Natural killer cell (primary cell): Measurements from ENCODE around the gene ASAP3. TPM values are rescaled to one million over a fixed set of nuclear protein-coding genes. Genes with fewer than 3 reads are reported as not detected.

Experiments used
- ATAC-seq, 3 donors: fragments of 150-1000 bp in 2 of 3; fragments of 200-7000 bp in 1 of 3; cut with Tn5 transposase; 1 replicate in 1 of 3; 2 replicates in 2 of 3; pipeline ENCODE4 v1.10.0; 2021; ENCODE audit warnings: mild to moderate bottlenecking in 2 of 3, moderate library complexity in 2 of 3
- DNase-seq, 2 donors: peaks; one replicate each; pipeline versions ENCODE4 v3.0.0 to v3.0.0-alpha.2; 2013 to 2021; ENCODE audit warnings: mixed read lengths in 1 of 2
- H3K27ac ChIP-seq: one replicate; pipeline ENCODE4 v1.5.1; 2013; ENCODE audit warnings: mild to moderate bottlenecking, low read length
- H3K27me3 ChIP-seq: one replicate; pipeline ENCODE4 v1.6.1; 2013; ENCODE audit warnings: low read length; ENCODE audit not compliant: control insufficient read depth, insufficient read depth
- H3K36me3 ChIP-seq: one replicate; pipeline ENCODE4 v1.6.1; 2013; ENCODE audit warnings: low read length; ENCODE audit not compliant: control insufficient read depth, insufficient read depth
- H3K4me1 ChIP-seq: one replicate; pipeline ENCODE4 v1.6.1; 2013; ENCODE audit warnings: low read length; ENCODE audit not compliant: control insufficient read depth, insufficient read depth
- H3K4me3 ChIP-seq: one replicate; pipeline ENCODE4 v1.5.1; 2013; ENCODE audit warnings: low read length
- H3K9me3 ChIP-seq: one replicate; pipeline ENCODE4 v1.6.1; 2013; ENCODE audit warnings: low read length; ENCODE audit not compliant: control insufficient read depth, insufficient read depth
- H3K27ac Mint-ChIP-seq, 2 donors: one replicate each; pipeline ENCODE4 v1.8.0; 2022; ENCODE audit warnings: mild to moderate bottlenecking in 2 of 2, mixed read lengths in 2 of 2, moderate library complexity in 1 of 2
- H3K27me3 Mint-ChIP-seq, 2 donors: one replicate each; pipeline ENCODE4 v1.8.0; 2022; ENCODE audit warnings: low read depth in 2 of 2, mixed read lengths in 2 of 2
- H3K36me3 Mint-ChIP-seq: one replicate; pipeline ENCODE4 v1.8.0; 2022; ENCODE audit warnings: mixed read lengths
- H3K4me1 Mint-ChIP-seq, 2 donors: one replicate each; pipeline ENCODE4 v1.8.0; 2022; ENCODE audit warnings: mixed read lengths in 2 of 2
- H3K4me3 Mint-ChIP-seq: one replicate; pipeline ENCODE4 v1.8.0; 2022; ENCODE audit warnings: mild to moderate bottlenecking, moderate library complexity, mixed read lengths
- H3K9me3 Mint-ChIP-seq, 2 donors: one replicate each; pipeline ENCODE4 v1.8.0; 2022; ENCODE audit warnings: mixed read lengths in 2 of 2
- WGBS: methylation state at CpG from one replicate; pipeline ENCODE4 v1.1.7; 2013; ENCODE audit warnings: missing lambda C conversion rate; ENCODE audit not compliant: insufficient coverage; 5-methylcytosine and 5-hydroxymethylcytosine counted together
- intact Hi-C: fragments of 100-400 bp; cut with micrococcal nuclease; formaldehyde crosslinking; loops from one replicate; pipeline ENCODE4 v1.14.2; 2022
- total RNA-seq, 4 donors: library from RNA; stranded (reverse); fragments of 120-200 nt in 1 of 4; gene quantifications; one replicate each; pipeline versions ENCODE4 v1.2.3 to v1.2.4, GENCODE V29; 2013 to 2022
- TF ChIP-seq, protein P1 (sequence below): fragments of 200-600 bp; IDR thresholded peaks from one replicate; pipeline ENCODE4 v1.8.0; 2022; ENCODE audit warnings: antibody characterized with exemption

Gene ASAP3
- total RNA-seq, 3 donors from 2014 or later (not counting 1 experiment from before 2014, with no cell fraction given): 0.25 to 0.70 (median 0.59) TPM

DNA sequence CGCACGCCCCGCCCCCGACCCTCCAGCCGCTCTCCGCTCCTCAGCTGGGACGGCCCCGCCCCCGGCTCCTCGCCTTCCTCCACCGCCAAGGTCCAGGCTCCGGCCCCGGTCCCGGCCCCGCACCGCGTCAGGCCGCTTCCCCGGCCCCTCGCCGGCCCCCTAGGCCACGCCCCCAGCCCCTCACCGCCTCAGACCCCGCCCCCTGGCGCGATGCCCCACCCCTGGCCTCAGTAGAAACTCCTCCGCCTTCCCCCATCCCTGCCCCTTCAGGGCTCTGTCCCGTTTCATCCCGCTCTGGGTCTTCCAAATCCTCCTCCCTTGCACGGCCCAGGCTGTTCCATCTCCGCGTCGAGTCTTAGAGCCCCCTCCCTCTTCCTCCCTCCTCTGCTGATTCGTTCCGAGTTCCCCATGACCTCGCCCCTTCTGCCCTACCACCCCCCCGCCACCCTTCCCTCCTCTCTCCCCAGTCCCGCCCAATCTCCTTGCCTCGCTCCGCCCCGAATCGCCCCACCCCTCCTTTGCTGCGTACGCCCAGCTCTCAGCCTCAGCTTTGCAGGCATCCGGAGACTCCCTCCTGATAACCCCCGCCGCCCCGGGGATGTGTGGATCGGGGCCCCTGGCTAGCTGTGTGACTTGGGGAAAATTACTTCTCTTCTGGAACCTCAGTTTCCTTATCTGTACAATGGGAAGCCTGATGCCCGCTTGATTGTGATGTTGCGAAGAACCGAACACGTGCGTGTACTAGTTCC, 448 bp upstream of the ASAP3 start:
- Histone ChIP-seq H3K4me3 (peak overlapping the region; percentile 48), H3K36me3 (no peaks in the 10 kb centered on the region), H3K27me3 (peaks cover 16% of the 10 kb centered on the region), H3K4me1 (peaks cover 16% of the 10 kb centered on the region), H3K9me3 (no peaks in the 10 kb centered on the region), H3K27ac (no peak overlapping the region)
- peaks cover 23 to 31% of the 10 kb centered on the region in 2 donors for H3K27me3 Mint-ChIP-seq
- H3K4me1 Mint-ChIP-seq: peaks cover 13 to 18% of the 10 kb centered on the region in 2 donors
- H3K36me3 Mint-ChIP-seq: no peaks in the 10 kb centered on the region
- ATAC-seq (peak; percentile 87 to 91 (median 87)), DNase-seq (peak; percentile 64 to 96)
- intact Hi-C loops: no loop called here
- WGBS: 4% methylated on average over 54 of the region's 54 CpGs
- peak overlapping the region in 1 of 2 donors; percentile 83 for H3K27ac Mint-ChIP-seq
- no peaks in the 10 kb centered on the region for H3K9me3 Mint-ChIP-seq
- H3K4me3 Mint-ChIP-seq: peak overlapping the region; percentile 88
- TF ChIP-seq, protein P1, sequence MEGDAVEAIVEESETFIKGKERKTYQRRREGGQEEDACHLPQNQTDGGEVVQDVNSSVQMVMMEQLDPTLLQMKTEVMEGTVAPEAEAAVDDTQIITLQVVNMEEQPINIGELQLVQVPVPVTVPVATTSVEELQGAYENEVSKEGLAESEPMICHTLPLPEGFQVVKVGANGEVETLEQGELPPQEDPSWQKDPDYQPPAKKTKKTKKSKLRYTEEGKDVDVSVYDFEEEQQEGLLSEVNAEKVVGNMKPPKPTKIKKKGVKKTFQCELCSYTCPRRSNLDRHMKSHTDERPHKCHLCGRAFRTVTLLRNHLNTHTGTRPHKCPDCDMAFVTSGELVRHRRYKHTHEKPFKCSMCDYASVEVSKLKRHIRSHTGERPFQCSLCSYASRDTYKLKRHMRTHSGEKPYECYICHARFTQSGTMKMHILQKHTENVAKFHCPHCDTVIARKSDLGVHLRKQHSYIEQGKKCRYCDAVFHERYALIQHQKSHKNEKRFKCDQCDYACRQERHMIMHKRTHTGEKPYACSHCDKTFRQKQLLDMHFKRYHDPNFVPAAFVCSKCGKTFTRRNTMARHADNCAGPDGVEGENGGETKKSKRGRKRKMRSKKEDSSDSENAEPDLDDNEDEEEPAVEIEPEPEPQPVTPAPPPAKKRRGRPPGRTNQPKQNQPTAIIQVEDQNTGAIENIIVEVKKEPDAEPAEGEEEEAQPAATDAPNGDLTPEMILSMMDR: no peak

DNA sequence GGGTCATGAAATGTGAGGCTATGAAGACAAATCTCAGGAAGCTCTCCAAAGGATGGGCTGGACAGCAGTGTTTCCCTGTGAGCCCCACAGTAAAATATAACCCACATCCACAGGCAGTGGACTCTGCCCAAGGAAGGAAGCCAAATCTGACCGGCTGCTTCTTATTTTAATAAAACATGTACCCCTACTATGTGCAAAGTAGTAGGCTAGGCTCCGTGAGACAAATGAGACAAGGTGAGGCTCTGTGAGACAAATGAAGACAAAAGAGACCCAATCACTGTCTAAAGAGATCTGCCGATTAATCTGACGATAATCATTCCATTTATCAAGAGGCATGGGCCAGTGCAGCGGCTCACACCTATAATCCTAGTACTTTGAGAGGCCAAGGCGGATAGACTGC, 2.1 kb downstream of the ASAP3 start:
- TF ChIP-seq, protein P1: no peak
- H3K4me3 ChIP-seq: no peak overlapping the region
- WGBS: 97% methylated on average over 5 of the region's 6 CpGs
- peaks cover 16% of the 10 kb centered on the region for H3K4me1 ChIP-seq
- no peaks in the 10 kb centered on the region for H3K36me3 Mint-ChIP-seq
- H3K27ac ChIP-seq: no peak overlapping the region
- H3K4me1 Mint-ChIP-seq: peaks cover 13 to 18% of the 10 kb centered on the region in 2 donors
- intact Hi-C loops: no loop called here
- peaks cover 16% of the 10 kb centered on the region for H3K27me3 ChIP-seq
- no peaks in the 10 kb centered on the region for H3K9me3 Mint-ChIP-seq
- DNase-seq: no peak
- no peaks in the 10 kb centered on the region for H3K9me3 ChIP-seq
- peak overlapping the region; percentile 28 for H3K4me3 Mint-ChIP-seq
- H3K27me3 Mint-ChIP-seq: peaks cover 16 to 28% of the 10 kb centered on the region in 2 donors
- no peaks in the 10 kb centered on the region for H3K36me3 ChIP-seq
- ATAC-seq: no peak
- no peak overlapping the region for H3K27ac Mint-ChIP-seq

DNA sequence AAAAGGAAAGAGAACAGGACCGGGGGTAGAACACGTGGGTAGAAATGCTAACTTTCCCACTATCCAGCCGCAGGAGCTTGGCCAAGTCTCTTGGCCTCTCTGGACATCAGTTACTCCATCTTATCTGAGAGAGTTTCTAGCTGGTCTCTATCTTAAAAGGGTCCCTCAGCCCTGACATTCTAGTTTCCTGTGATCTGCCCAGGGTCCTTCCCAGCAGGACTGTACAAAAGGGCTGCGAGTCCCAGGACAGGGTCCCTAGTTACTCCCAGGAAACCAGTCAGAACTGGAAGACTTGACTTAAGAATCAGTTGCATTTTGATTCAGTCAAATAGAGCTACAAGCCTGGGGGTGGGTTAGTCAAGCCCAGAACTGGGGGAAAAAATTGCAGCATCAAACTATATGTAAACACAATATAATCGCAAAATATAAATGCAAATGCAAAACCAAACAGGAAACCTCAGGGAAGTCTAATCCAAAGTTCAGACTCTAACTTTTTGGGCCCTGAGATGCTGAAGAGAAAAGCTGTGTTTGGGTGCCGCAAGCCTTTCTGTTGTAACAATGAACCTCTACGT, 2.9 kb downstream of the ASAP3 start:
- TF ChIP-seq, protein P1: no peak
- ATAC-seq (no peak), DNase-seq (no peak)
- Histone ChIP-seq H3K36me3 (no peaks in the 10 kb centered on the region), H3K27me3 (peaks cover 16% of the 10 kb centered on the region), H3K4me1 (peaks cover 16% of the 10 kb centered on the region), H3K9me3 (no peaks in the 10 kb centered on the region), H3K27ac (no peak overlapping the region), H3K4me3 (no peak overlapping the region)
- Mint-ChIP-seq H3K27ac (no peak overlapping the region), H3K4me3 (peak overlapping the region; percentile 49), H3K9me3 (no peaks in the 10 kb centered on the region), H3K4me1 (peaks cover 13 to 18% of the 10 kb centered on the region in 2 donors), H3K27me3 (peaks cover 19 to 35% of the 10 kb centered on the region in 2 donors), H3K36me3 (no peaks in the 10 kb centered on the region)
- 80% methylated on average over 7 of the region's 7 CpGs for WGBS
- intact Hi-C loops: no loop called here
